PC-9 (cell line): ENCODE measurements around the gene AGBL4. TPM values are rescaled to one million over a fixed set of nuclear protein-coding genes. Genes with fewer than 3 reads are reported as not detected.

Experiments
- BruUV-seq: library from RNA; stranded (reverse); fragments of 400-500 nt; replicated peaks from 2 replicates; lab custom pipeline; 2021; lab: Mats Ljungman, UMichigan
- CTCF ChIA-PET: fragments of 300-600 bp; sonication (Branson Sonifier 250); formaldehyde crosslinking; loops from one replicate; lab custom pipeline; 2022; ENCODE audit warnings: antibody characterized with exemption; lab: Charles Lee
- POLR2A ChIA-PET: fragments of 300-600 bp; sonication (Branson Sonifier 250); formaldehyde crosslinking; loops from one replicate; lab custom pipeline; 2022; ENCODE audit warnings: antibody characterized with exemption; ENCODE audit not compliant: unreplicated experiment; lab: Charles Lee
- DNase-seq, 2 experiments: peaks; one replicate each; pipeline versions ENCODE4 v3.0.0 to v3.0.0-alpha.2; 2015 to 2022; ENCODE audit warnings: mixed read lengths in 1 of 2
- H2AFZ ChIP-seq: fragments of 200-600 bp; sonication (generic); 2 replicates; pipeline ENCODE4 v1.8.1; 2017; ENCODE audit warnings: antibody characterized with exemption
- H3F3A ChIP-seq: fragments of 200-600 bp; sonication (generic); 2 replicates; pipeline ENCODE4 v1.8.1; 2017; ENCODE audit warnings: antibody characterized with exemption, mild to moderate bottlenecking, low read depth; ENCODE audit not compliant: insufficient read depth
- H3K27ac ChIP-seq: fragments of 200-600 bp; sonication (generic); 2 replicates; pipeline ENCODE4 v1.6.1; 2016; ENCODE audit warnings: mixed run types
- H3K27me3 ChIP-seq: fragments of 200-600 bp; sonication (generic); 2 replicates; pipeline ENCODE4 v1.6.1; 2016; ENCODE audit warnings: low read depth, mixed run types; ENCODE audit not compliant: insufficient read depth
- H3K36me3 ChIP-seq: fragments of 200-600 bp; sonication (generic); 2 replicates; pipeline ENCODE4 v1.6.1; 2016; ENCODE audit warnings: low read depth, mixed run types
- H3K4me1 ChIP-seq: fragments of 200-600 bp; sonication (generic); replicated peaks from 2 replicates; pipeline ENCODE4 v1.6.1; 2016; ENCODE audit warnings: mixed run types; ENCODE audit not compliant: insufficient read depth
- H3K4me2 ChIP-seq: fragments of 200-600 bp; sonication (generic); 2 replicates; pipeline ENCODE4 v1.6.1; 2017; ENCODE audit warnings: mixed run types
- H3K4me3 ChIP-seq: fragments of 200-600 bp; sonication (generic); 2 replicates; pipeline ENCODE4 v1.6.1; 2016; ENCODE audit warnings: mixed run types
- H3K79me2 ChIP-seq: fragments of 200-600 bp; sonication (generic); 2 replicates; pipeline ENCODE4 v1.6.1; 2017; ENCODE audit warnings: low read depth, mixed run types
- H3K9me2 ChIP-seq: fragments of 200-600 bp; sonication (generic); 2 replicates; pipeline ENCODE4 v1.8.1; 2017; ENCODE audit warnings: mild to moderate bottlenecking; ENCODE audit not compliant: insufficient read depth
- H3K9me3 ChIP-seq: fragments of 200-600 bp; sonication (generic); 2 replicates; pipeline ENCODE4 v1.8.1; 2016; ENCODE audit warnings: low read depth; ENCODE audit not compliant: insufficient read depth
- H4K20me1 ChIP-seq: fragments of 200-600 bp; sonication (generic); 2 replicates; pipeline ENCODE4 v1.8.1; 2017; ENCODE audit not compliant: insufficient read depth
- CTCF ChIP-seq: fragments of 200-600 bp; sonication (generic); conservative IDR thresholded peaks from 2 replicates; pipeline ENCODE4 v1.6.1; 2017; ENCODE audit warnings: mixed run types, antibody characterized with exemption, mild to moderate bottlenecking, moderate library complexity
- EZH2 ChIP-seq: fragments of 200-600 bp; sonication (generic); IDR thresholded peaks from 2 replicates; pipeline ENCODE4 v1.8.0; 2017; ENCODE audit warnings: antibody characterized with exemption, low read depth
- intact Hi-C: fragments of 100-400 bp; cut with micrococcal nuclease; formaldehyde crosslinking; loops from one replicate; pipeline ENCODE4 v1.10.0; 2022; ENCODE audit not compliant: unreplicated experiment
- total RNA-seq: library from RNA; stranded (reverse); gene quantifications from 2 replicates; pipeline ENCODE4 v1.2.3, GENCODE V29; 2021

AGBL4 gene
- total RNA-seq, 1 experiment from 2014 or later: not detected

- Histone ChIP-seq H2AFZ (no peak overlapping the region), H3K9me3 (no peaks in the 10 kb centered on the region), H3K9me2 (no peaks in the 10 kb centered on the region), H3K4me3 (no peak overlapping the region), H3K36me3 (no peaks in the 10 kb centered on the region), H3K4me1 (no peaks in the 10 kb centered on the region), H3K79me2 (no peaks in the 10 kb centered on the region), H3F3A (no peaks in the 10 kb centered on the region), H3K27ac (no peak overlapping the region), H3K4me2 (no peak overlapping the region), H3K27me3 (peaks cover 28% of the 10 kb centered on the region; the same call in 1 of the 2 replicates), H4K20me1 (no peaks in the 10 kb centered on the region)
- TF ChIP-seq EZH2: no peak
- no peak for TF ChIP-seq CTCF
- DNase-seq: no peak
- no TSS peak for BruUV-seq
- CTCF ChIA-PET: no interaction called here
- POLR2A ChIA-PET: no interaction called here
- intact Hi-C loops: no loop called here
Observed at GRCh38 chr1:48652334-48652733, 1371.4 kb downstream of the AGBL4 start.

- no peaks in the 10 kb centered on the region for H4K20me1 ChIP-seq
- no peaks in the 10 kb centered on the region for H3K36me3 ChIP-seq
- no peaks in the 10 kb centered on the region for H3K9me2 ChIP-seq
- H3F3A ChIP-seq: no peaks in the 10 kb centered on the region
- no peak overlapping the region for H3K27ac ChIP-seq
- no peaks in the 10 kb centered on the region for H3K79me2 ChIP-seq
- ChIA-PET CTCF (no interaction called here), POLR2A (no interaction called here)
- no peak overlapping the region for H2AFZ ChIP-seq
- H3K4me1 ChIP-seq: no peaks in the 10 kb centered on the region
- no peak overlapping the region for H3K4me2 ChIP-seq
- no peak for TF ChIP-seq EZH2
- no peak for TF ChIP-seq CTCF
- no peak overlapping the region for H3K4me3 ChIP-seq
- BruUV-seq: no TSS peak
- no peaks in the 10 kb centered on the region for H3K9me3 ChIP-seq
- intact Hi-C loops: no loop called here
- DNase-seq: no peak
- H3K27me3 ChIP-seq: peaks cover 17% of the 10 kb centered on the region
Observed at GRCh38 chr1:48649880-48650279, 1373.9 kb downstream of the AGBL4 start.

- Histone ChIP-seq H3K4me1 (no peaks in the 10 kb centered on the region), H2AFZ (no peak overlapping the region), H3K4me3 (no peak overlapping the region), H3K9me3 (no peaks in the 10 kb centered on the region), H3K4me2 (no peak overlapping the region), H4K20me1 (no peaks in the 10 kb centered on the region), H3F3A (no peaks in the 10 kb centered on the region), H3K79me2 (no peaks in the 10 kb centered on the region), H3K27me3 (peaks cover 8% of the 10 kb centered on the region; the same call in 1 of the 2 replicates), H3K36me3 (no peaks in the 10 kb centered on the region), H3K9me2 (no peaks in the 10 kb centered on the region), H3K27ac (no peak overlapping the region)
- no peak for DNase-seq
- no peak for TF ChIP-seq CTCF
- no peak for TF ChIP-seq EZH2
- POLR2A ChIA-PET: no interaction called here
- CTCF ChIA-PET: no interaction called here
- intact Hi-C loops: no loop called here
- BruUV-seq: no TSS peak
Observed at GRCh38 chr1:48645883-48646282, 1377.9 kb downstream of the AGBL4 start.
